Central memory CD8-positive, alpha-beta T cell (primary cell): ENCODE data around the gene TDRD6.
"Not testable (repeated sequence)": the region's sequence is repeated elsewhere in the genome, so short reads cannot be mapped to it uniquely, and the experiment has no call there.

Experiments
- ATAC-seq: fragments of 150-1000 bp; cut with Tn5 transposase; replicated peaks from 2 replicates; pipeline ENCODE4 v1.10.0; 2022; ENCODE audit warnings: mild to moderate bottlenecking, moderate FRiP score, moderate number of reproducible peaks; ENCODE audit not compliant: poor library complexity, severe bottlenecking; ENCODE audit errors: extremely low read depth
- DNase-seq, 2 donors: peaks; one replicate each; pipeline ENCODE4 v3.0.0; 2021; ENCODE audit warnings: low spot score in 2 of 2
- H3K27ac Mint-ChIP-seq: one replicate; pipeline ENCODE4 v1.8.0; 2022; ENCODE audit warnings: low read depth, mild to moderate bottlenecking, moderate library complexity, mixed read lengths
- H3K27me3 Mint-ChIP-seq: one replicate; pipeline ENCODE4 v1.8.0; 2022; ENCODE audit warnings: mixed read lengths
- H3K36me3 Mint-ChIP-seq: one replicate; pipeline ENCODE4 v1.8.0; 2022; ENCODE audit warnings: mild to moderate bottlenecking, moderate library complexity, mixed read lengths; ENCODE audit not compliant: insufficient read depth
- H3K4me1 Mint-ChIP-seq: one replicate; pipeline ENCODE4 v1.8.0; 2022; ENCODE audit warnings: mixed read lengths
- H3K4me3 Mint-ChIP-seq: one replicate; pipeline ENCODE4 v1.8.0; 2022; ENCODE audit warnings: mild to moderate bottlenecking, moderate library complexity, mixed read lengths
- H3K9me3 Mint-ChIP-seq: one replicate; pipeline ENCODE4 v1.8.0; 2022; ENCODE audit warnings: mixed read lengths

TDRD6 gene

GRCh38 chr6:46741482-46741881 is 53.8 kb downstream of the TDRD6 start:
- Mint-ChIP-seq H3K36me3 (no peaks in the 10 kb centered on the region), H3K4me1 (no peaks in the 10 kb centered on the region), H3K9me3 (no peaks in the 10 kb centered on the region), H3K27ac (no peak overlapping the region), H3K4me3 (no peak overlapping the region), H3K27me3 (peaks cover 40% of the 10 kb centered on the region)
- no peak for DNase-seq
- no peak for ATAC-seq

- Mint-ChIP-seq H3K36me3 (no peaks in the 10 kb centered on the region), H3K27me3 (peaks cover 36% of the 10 kb centered on the region), H3K9me3 (no peaks in the 10 kb centered on the region), H3K4me1 (no peaks in the 10 kb centered on the region), H3K27ac (no peak overlapping the region), H3K4me3 (no peak overlapping the region)
- ATAC-seq: no peak
- no peak for DNase-seq
These were observed 54.2 kb downstream of the TDRD6 start for GRCh38 chr6:46741910-46742309.

GRCh38 chr6:46743425-46744158 is 55.9 kb downstream of the TDRD6 start:
- Mint-ChIP-seq H3K36me3 (no peaks in the 10 kb centered on the region), H3K9me3 (no peaks in the 10 kb centered on the region), H3K27ac (no peak overlapping the region), H3K27me3 (peaks cover 23% of the 10 kb centered on the region), H3K4me3 (no peak overlapping the region), H3K4me1 (no peaks in the 10 kb centered on the region)
- ATAC-seq (no peak), DNase-seq (no peak)

- peaks cover 30% of the 10 kb centered on the region for H3K27me3 Mint-ChIP-seq
- H3K4me1 Mint-ChIP-seq, H3K36me3 Mint-ChIP-seq, ATAC-seq, H3K9me3 Mint-ChIP-seq, H3K4me3 Mint-ChIP-seq, H3K27ac Mint-ChIP-seq, DNase-seq: not testable (repeated sequence)
These were observed 56.6 kb downstream of the TDRD6 start for GRCh38 chr6:46744159-46744725.

- H3K4me1 Mint-ChIP-seq: no peaks in the 10 kb centered on the region
- ATAC-seq: no peak
- H3K27ac Mint-ChIP-seq: no peak overlapping the region
- H3K9me3 Mint-ChIP-seq: no peaks in the 10 kb centered on the region
- H3K4me3 Mint-ChIP-seq: no peak overlapping the region
- DNase-seq: no peak
- no peaks in the 10 kb centered on the region for H3K36me3 Mint-ChIP-seq
- peaks cover 30% of the 10 kb centered on the region for H3K27me3 Mint-ChIP-seq
These were observed 58.3 kb downstream of the TDRD6 start for GRCh38 chr6:46745973-46746372.

GRCh38 chr6:46746696-46747095 is 59.0 kb downstream of the TDRD6 start, which contains the start of gene ANKRD66:
ANKRD66 (plus strand) TSS chr6:46746933; CDS start chr6:46751949, 5,016 bp downstream.
- Mint-ChIP-seq H3K4me3 (no peak within 1 kb of the TSS), H3K27ac (no peak within 1 kb of the TSS), H3K27me3 (peaks cover 30% of the 10 kb centered on the region), H3K4me1 (no peaks in the 10 kb centered on the region), H3K36me3 (no peaks in the 10 kb centered on the region), H3K9me3 (no peaks in the 10 kb centered on the region)
- DNase-seq: no peak
- ATAC-seq: no peak

- no peaks in the 10 kb centered on the region for H3K4me1 Mint-ChIP-seq
- no peaks in the 10 kb centered on the region for H3K9me3 Mint-ChIP-seq
- H3K27me3 Mint-ChIP-seq: peaks cover 39% of the 10 kb centered on the region
- H3K4me3 Mint-ChIP-seq: no peak overlapping the region
- H3K36me3 Mint-ChIP-seq: no peaks in the 10 kb centered on the region
- ATAC-seq (no peak), DNase-seq (no peak)
- H3K27ac Mint-ChIP-seq: no peak overlapping the region
These were observed 61.3 kb downstream of the TDRD6 start for GRCh38 chr6:46748940-46749503.

- Mint-ChIP-seq H3K4me1 (no peaks in the 10 kb centered on the region), H3K27ac (no peak overlapping the region), H3K9me3 (no peaks in the 10 kb centered on the region), H3K27me3 (peaks cover 32% of the 10 kb centered on the region), H3K36me3 (no peaks in the 10 kb centered on the region), H3K4me3 (no peak overlapping the region)
- DNase-seq (no peak), ATAC-seq (no peak)
These were observed 62.0 kb downstream of the TDRD6 start for GRCh38 chr6:46749731-46750130.

- no peaks in the 10 kb centered on the region for H3K36me3 Mint-ChIP-seq
- H3K27ac Mint-ChIP-seq: no peak overlapping the region
- no peak for ATAC-seq
- peaks cover 18% of the 10 kb centered on the region for H3K27me3 Mint-ChIP-seq
- H3K4me3 Mint-ChIP-seq: no peak overlapping the region
- no peaks in the 10 kb centered on the region for H3K4me1 Mint-ChIP-seq
- H3K9me3 Mint-ChIP-seq: no peaks in the 10 kb centered on the region
- DNase-seq: no peak
These were observed 64.0 kb downstream of the TDRD6 start for GRCh38 chr6:46751658-46752057.
